PC-9 (cell line): ENCODE data around the gene KCNK5.

Experiments
- CTCF ChIP-seq: fragments of 200-600 bp; sonication (generic); conservative IDR thresholded peaks from 2 replicates; pipeline ENCODE4 v1.6.1; 2017; ENCODE audit warnings: mixed run types, antibody characterized with exemption, mild to moderate bottlenecking, moderate library complexity
- EZH2 ChIP-seq: fragments of 200-600 bp; sonication (generic); IDR thresholded peaks from 2 replicates; pipeline ENCODE4 v1.8.0; 2017; ENCODE audit warnings: antibody characterized with exemption, low read depth

- TF ChIP-seq EZH2 = no peak
- no peak for TF ChIP-seq CTCF
Observed at GRCh38 chr6:39170389-39170788, 58.9 kb downstream of the KCNK5 start.
